GM18505 (cell line): ENCODE measurements around the gene STK32C.

Experiments
- ATAC-seq: cut with Tn5 transposase; IDR thresholded peaks from one replicate; pipeline ENCODE4 v1.9.1; 2021; ENCODE audit not compliant: unreplicated experiment
- POLR2A ChIP-seq: IDR thresholded peaks from 4 replicates; pipeline ENCODE4 v1.6.1; 2011; ENCODE audit warnings: borderline replicate concordance; ENCODE audit not compliant: insufficient read depth, insufficient read length; ENCODE audit errors: extremely low read depth

Gene STK32C

DNA sequence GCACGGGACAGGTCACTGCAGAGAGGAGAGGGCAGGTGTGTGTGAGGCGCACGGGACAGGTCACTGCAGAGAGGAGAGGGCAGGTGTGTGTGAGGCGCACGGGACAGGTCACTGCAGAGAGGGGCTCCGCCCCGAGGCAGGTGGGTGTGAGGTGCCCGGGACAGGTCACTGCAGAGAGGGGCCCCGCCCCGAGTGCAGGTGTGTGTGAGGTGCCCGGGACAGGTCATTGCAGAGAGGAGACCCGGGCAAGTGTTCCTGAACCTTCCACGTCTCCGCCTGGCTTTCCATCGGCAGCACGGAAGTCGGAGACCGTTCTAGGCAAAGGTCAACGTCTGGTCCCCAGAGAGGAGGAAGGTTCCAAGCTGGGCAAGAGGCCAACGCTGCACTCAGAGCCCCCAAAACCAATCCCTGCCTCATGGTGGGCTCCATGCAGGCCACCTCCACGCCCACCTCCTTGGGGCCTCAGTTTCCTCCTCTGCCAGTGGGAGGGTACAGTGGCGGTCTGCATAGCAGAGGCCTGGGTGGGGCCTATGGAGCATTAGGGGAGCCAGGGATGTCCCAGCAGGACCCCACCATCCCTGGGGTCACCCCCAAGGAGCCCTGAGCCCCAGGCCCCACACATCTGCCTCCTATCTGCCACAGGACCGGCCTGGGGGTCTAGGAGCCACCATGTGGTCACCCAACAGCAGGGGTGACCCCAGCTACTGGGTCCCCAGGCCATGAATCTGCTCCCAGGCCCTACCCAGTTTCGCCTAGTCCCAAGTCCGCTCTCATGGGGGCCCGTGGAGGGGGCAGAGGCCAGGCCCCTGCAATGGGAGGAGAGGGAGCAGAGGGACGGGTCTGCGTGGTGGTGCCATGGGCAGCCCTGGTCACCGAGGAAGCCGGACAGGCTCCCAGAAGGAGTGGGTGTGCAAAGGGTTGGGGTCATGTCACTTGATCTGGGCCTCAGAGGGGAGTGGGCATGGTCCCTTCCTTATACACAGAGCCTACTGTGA lies 57.0 kb downstream of the STK32C start:
- ATAC-seq = no peak
- no peak for TF ChIP-seq POLR2A

DNA sequence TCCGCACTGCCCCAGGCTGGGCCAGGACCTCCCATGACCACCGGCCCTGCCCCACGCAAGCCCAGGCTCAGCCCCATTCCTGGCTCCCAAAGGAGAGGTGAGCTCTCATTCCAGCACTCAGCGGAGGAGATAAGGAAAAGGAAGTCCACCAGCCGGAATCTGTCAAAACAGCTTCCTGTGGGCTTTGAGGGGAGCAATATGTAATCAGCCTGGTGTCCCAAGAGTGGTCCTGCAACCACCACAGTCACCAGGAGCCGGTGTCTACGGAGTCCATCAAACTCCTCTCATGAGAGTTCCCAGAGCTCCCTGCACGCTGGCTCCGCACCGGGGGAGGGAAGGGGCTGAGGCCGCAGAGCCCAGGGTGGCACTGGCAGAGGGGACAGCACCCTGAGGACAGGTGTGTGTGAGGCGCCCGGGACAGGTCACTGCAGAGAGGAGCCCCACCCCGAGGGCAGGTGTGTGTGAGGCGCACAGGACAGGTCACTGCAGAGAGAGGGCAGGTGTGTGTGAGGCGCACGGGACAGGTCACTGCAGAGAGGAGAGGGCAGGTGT lies 57.9 kb downstream of the STK32C start:
- ATAC-seq = no peak

GRCh38 chr10:132249226-132249724 lies 58.5 kb downstream of the STK32C start:
- no peak for ATAC-seq

More for the DNA sequence above, 57.9 kb downstream of the STK32C start:
- no peak for TF ChIP-seq POLR2A

GRCh38 chr10:132248455-132249225 lies 59.1 kb downstream of the STK32C start:
- ATAC-seq = no peak
- TF ChIP-seq POLR2A = no peak

More at GRCh38 chr10:132249226-132249724, 58.5 kb downstream of the STK32C start:
- TF ChIP-seq POLR2A = no peak

DNA sequence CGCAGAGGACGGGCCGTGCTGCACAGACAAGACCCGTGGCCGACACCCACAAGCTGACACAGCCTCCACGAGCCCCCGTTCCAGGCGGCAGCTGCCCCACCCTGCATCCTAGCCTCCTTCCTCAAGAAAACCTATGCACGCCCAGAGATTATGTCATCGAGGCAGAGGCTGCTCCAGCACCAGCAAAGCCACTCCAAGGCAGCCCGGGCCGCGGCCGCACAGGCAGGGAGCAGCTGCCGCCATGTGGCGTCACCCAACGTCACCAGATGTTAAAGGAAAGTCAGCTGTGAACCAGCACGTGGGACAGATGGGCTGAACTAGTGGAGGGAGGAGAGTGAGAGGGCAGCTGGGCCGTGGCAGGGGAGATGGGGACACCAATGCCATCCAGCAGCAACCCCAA lies 59.8 kb downstream of the STK32C start:
- no peak for TF ChIP-seq POLR2A

GRCh38 chr10:132246296-132246695 lies 61.5 kb downstream of the STK32C start:
- no peak for ATAC-seq
- no peak for TF ChIP-seq POLR2A

More for the DNA sequence above, 59.8 kb downstream of the STK32C start:
- ATAC-seq = no peak

DNA sequence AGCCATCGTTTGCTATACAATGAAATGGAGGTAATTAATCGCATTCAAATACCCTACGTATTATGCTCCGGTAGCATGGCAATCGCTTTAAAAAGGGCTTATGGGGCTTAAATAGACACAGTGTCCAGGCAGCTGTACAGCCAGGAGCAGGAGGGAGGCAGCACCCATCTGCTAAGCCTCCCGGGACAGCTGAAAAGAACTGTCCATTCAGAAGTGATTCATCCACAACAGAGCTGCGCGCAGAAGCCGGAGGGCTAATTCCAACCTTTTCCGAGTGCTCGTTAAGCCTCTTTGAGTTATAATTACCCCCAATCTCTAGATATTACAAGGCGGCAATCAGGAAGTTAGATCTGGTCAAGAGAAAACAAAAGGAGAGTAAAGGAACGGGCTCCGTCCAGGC lies 62.7 kb downstream of the STK32C start:
- ATAC-seq = no peak
- TF ChIP-seq POLR2A = no peak

DNA sequence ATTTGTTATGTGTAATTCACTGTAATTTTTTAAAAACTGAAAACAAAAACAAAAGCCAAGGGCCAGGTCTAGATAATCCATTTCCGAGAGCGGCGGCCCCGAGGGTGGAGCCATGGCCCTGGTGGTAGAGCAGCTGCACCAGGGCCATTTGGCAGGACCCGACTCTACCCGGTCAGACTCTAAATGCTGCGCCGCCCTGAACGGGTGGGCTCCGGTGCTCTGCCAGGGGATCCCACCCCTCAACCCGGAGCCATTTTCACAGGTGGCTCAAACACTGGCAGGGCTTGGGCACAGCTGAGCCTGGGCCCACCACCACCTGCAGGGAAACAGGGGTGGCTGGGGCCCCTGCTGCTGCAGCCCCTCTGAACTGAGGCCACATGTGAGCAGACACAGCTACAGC lies 64.1 kb downstream of the STK32C start:
- TF ChIP-seq POLR2A = no peak
- ATAC-seq = no peak

GRCh38 chr10:132243141-132243540 lies 64.6 kb downstream of the STK32C start:
- ATAC-seq = no peak
- TF ChIP-seq POLR2A = no peak

DNA sequence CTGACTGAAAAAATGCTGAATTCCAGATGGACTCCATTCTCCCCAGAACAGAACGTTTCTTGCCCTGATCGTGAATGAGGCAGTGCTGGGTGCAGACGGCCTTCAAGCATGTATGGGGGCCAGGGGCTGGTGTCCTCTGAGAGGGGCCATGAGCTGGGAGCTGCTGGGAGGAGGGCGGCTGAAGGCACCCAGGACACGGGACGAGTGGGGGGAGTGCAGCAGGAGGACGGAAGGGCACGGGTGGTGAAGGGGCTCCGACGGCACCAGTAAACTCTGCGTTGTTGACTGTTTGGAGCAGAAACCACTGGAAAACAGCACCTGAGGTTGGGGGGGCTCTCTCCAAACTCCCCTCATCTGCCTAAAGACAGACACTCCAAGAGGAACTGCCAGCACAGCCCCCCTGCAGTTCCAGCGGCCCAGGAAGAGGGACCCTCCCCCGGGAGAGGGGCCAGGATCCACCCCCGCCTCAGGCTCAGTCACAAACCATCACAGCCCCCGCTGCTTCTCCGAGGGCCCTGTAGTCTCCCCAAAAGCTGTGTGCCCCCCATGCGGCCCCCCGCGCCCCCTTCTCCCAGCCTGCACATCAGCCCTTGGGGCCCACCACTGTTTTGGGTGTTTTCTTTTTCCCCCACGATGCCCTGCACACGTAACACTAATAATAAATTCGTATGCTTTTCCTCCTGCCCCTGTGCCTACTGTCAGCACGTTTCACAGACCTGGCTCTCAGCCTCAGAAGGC lies 65.5 kb downstream of the STK32C start:
- no peak for TF ChIP-seq POLR2A
- ATAC-seq = no peak

GRCh38 chr10:132241496-132241895 lies 66.3 kb downstream of the STK32C start:
- no peak for TF ChIP-seq POLR2A
- no peak for ATAC-seq

- TF ChIP-seq POLR2A = no peak
- no peak for ATAC-seq
Observed at GRCh38 chr10:132241086-132241485, 66.7 kb downstream of the STK32C start.
